GM18511 (cell line): ENCODE data around the gene DNAJB2.
"Not testable (repeated sequence)": the region's sequence is repeated elsewhere in the genome, so short reads cannot be mapped to it uniquely, and the experiment has no call there.

ENCODE experiments used
- ATAC-seq: cut with Tn5 transposase; IDR thresholded peaks from one replicate; pipeline ENCODE4 v1.9.1; 2021; ENCODE audit warnings: mild to moderate bottlenecking, moderate library complexity; ENCODE audit not compliant: unreplicated experiment

Gene DNAJB2

DNA sequence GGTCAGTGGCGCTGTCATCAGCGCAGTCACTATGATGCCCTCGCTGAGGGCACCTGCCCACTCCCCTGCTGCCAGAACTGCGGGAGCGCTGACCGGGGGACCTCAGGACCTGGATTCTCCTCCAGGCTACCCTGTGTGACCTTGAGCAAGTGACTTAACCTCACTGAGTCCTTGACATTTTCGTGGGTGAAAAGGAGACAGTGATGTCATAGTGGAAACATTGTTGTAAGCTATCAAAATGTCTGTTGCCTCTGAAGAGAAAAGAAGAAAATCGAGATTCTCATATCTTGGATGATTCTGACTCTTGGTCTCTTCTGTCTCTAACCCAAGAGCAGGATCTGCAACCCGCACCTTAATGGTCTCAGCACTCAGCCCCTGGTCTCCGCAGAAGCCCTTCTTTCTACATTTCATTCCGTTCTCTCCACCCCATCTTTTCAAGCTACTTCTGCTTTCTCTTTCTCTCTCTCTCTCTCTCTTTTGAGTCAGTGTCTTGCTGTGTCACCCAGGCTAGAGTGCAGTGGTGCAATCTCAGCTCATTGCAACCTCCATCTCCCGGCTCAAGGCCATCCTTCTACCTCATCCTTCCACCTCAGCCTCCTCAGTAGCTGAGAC is 24.5 kb upstream of the DNAJB2 start:
- peak; percentile 36 for ATAC-seq

DNA sequence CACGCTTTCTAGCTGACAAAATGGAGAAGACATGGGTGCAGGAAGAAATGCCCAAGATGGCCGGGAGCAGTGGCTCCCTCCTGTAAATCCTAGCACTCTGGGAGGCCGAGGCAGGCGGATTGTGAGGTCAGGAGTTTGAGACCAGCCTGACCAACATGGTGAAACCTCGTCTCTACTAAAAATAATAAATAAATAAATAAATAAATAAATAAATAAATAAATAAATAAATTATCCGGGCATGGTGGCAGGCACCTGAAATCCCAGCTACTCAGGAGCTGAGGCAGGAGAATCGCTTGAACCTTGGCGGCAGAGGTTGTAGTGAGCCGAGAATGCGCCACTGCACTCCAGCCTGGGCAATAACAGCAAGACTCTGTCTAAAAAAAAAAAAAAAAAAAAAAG is 20.2 kb upstream of the DNAJB2 start:
- not testable (repeated sequence) for ATAC-seq

DNA sequence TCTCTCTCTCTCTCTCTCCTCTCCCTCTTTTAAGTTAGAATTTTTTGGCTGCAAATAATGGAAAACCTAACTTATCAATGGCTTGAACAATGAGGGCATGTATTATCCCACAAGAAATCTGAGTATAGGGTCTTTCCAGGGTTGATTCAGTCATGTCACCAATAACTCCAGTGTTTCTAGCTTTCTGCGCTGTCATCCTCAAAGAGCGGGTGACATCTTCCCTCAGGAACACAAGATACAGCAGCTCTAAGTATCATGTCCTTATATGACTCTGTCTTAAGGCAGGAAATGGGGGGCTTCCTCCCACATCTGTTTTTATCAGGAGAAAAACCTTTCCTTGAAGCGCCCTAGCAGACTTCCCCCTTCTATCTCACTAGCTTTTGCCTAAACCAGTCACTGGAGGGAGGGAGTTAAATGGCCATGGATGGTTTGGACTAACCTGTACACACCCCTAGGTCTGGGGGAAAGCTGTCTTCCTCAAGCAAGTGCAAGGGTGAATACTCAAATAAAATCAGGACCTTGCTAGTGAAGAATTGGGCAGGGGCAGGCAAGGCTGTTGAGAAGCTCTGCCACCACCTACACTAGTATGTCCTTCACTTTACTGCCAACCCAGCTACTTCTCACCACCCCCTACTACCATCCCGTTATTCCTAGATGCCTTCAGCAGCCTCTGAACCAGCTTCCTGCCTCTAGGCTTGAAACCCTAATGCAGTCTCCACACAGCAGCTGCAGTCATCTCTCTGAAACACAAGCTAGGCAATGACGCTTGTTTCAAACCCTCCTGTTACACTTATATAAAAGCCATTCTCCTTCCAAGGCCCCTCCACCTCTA is 17.9 kb upstream of the DNAJB2 start:
- ATAC-seq: no peak

DNA sequence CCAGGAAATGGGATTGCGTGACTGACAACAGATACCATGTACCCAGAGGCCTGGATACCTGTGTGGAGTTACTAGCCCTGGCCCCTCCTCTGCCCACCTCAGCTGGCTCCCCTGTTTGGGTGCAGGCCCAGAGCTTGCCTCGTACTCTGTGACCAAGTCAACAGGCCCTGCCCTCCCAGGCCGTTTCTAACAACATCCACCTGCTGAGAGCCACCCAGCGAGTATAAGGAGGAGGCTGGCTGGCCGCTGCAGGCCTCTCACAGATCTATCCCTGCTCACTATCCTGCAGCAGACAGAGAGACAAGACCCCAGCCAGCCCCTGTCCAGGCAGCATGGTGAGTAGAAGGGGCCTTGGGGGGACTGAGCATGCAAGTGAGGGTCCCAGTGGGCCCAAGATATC is 12.9 kb upstream of the DNAJB2 start:
- no peak for ATAC-seq

DNA sequence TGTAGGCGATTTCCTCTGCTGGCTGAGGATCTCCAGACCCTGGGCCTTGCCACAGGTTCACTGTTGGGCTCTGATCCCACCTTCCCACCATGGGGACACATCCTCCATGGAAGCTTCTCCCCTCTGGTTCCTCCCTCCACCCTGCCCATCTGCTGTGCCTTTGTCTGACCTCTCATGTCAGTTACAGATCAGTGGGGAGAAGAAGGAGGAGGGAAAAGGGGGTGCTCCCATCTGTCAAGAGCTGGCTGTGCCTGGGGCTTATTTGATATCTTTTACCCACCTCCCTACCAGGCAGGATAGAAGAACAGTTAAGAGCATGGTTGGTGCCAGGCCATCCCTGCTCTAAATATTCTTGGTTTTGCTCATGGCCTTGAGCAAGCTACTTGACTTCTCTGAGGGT is 12.3 kb upstream of the DNAJB2 start:
- no peak for ATAC-seq

DNA sequence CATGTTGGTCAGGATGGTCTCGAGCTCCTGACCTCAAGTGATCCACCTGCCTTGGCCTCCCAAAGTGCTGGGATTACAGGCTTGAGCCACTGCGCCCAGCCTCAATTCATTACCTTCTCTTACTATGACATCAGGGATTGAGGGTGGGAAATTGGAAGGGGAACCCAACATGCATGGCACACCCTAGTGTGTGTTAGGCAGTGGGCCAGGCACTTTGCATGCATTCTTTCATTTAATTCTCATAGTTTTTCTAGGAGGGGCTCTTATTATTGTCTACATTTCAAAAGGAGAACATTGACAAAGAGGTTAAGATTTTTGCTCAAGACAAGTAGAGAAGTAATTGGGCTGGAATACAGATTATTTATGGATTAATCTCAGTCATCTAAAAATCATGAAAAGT is 10.9 kb upstream of the DNAJB2 start:
- no peak for ATAC-seq

DNA sequence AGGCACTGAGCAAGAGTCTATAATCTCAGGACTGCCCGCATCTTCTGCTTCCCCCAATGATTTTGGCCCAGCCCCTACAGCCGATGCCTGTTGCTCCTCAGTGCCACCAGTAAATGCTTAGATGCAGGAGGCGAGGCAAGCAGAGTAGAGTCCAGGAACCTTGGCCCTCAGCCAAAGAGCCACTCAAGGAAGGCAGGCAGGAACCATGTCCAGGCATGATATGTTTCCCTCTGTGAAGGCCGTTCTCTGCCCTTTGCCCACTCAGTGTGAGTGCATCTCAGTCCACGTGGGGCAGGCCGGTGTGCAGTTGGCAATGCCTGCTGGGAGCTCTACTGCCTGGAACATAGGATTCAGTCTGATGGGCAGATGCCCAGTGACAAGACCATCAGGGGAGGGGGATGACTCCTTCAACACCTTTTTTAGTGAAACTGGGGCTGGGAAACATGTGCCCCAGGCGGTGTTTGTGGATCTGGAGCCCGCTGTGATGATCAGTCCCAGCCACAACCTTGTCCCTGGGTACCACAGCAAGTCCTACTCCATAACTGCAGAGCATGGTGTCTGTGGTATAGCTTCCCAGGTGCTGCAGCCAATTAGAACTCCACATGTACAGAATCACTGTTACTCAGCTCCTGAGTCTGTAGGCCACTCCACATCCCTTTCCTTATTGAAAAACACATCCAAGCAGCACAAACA is 9.7 kb upstream of the DNAJB2 start:
- ATAC-seq: no peak

DNA sequence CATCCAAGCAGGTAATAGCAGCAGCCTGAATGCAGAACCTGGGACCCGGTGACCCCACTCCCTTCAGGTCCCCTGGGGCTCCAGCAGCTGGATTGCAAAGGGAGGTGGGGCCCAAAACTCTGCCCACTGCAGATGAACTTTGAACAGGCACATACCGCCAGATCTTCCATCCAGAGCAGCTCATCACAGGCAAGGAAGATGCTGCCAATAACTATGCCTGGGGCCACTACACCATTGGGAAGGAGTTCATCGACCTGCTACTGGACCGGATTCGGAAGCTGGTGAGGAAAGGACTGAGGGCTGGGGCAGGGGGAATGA is 9.2 kb upstream of the DNAJB2 start:
- ATAC-seq: no peak

DNA sequence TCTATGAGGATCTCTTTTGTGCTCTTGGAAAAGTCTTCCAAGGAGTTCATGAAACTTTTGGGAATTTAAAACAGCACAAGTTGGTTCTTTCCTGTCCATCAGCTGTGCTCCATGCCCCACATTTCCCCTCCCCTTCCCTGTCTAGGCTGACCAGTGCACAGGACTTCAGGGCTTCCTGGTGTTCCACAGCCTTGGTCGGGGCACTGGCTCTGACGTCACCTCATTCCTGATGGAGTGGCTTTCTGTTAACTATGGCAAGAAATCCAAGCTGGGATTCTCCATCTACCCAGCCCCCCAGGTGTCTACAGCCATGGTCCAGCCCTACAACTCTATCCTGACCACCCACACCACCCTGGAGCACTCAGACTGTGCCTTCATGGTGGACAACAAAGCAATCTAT is 8.1 kb upstream of the DNAJB2 start:
- ATAC-seq: no peak

DNA sequence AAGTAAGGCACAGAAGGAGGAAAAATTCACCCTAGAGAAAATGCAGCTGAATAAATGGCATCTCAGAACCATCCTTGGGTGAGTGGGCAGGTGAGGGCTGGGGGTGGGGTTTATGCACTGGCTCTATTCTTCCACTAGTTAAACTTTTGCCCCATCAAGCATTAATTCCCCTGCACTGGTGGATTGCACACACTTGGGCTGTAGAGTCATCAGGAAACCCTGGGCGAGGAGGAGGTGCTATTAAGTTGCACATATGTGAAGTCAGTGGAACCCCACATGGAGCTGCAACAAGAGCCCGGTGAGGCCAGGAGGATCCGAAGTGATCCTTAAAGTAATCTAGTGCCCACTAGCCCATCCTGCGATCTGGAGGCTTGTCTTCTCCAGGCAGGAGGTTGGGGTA is 6.8 kb upstream of the DNAJB2 start:
- no peak for ATAC-seq

DNA sequence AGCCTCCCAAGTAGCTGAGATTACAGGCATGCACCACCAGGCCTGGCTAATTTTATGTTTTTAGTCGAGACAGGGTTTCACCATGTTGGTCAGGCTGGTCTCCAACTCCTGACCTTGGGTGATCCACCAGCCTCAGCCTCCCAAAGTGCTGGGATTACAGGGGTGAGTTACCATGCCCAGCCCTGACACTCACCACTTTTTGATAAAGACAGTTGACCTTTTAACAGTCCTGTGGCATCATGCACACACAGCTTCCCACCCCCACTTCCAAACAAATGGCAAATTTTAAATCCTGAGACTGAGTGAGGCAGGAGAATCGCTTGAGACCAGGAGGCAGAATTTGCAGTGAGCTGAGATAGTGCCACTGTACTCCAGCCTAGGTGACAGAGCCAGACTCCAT is 6.2 kb upstream of the DNAJB2 start:
- ATAC-seq: no peak

DNA sequence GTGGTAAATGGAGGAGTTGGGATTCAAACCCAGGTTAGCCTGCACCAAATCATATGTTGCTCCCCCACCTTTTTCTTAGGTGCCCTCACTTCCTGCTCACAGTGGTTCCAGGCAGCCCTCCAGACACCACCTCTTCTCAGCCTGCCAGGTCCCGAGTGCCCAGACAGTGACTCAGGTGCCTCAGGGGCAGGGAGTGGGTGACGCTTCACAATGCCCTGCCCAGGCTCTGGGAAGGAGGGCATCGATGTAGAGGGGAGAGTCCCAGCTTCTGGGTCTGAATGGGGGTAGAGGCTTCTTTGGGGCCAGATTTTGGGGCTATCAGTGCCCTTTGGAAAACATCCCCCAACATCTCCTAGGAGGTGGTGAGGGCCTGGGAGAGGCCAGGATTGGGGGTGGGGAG is 5.2 kb upstream of the DNAJB2 start:
- no peak for ATAC-seq

DNA sequence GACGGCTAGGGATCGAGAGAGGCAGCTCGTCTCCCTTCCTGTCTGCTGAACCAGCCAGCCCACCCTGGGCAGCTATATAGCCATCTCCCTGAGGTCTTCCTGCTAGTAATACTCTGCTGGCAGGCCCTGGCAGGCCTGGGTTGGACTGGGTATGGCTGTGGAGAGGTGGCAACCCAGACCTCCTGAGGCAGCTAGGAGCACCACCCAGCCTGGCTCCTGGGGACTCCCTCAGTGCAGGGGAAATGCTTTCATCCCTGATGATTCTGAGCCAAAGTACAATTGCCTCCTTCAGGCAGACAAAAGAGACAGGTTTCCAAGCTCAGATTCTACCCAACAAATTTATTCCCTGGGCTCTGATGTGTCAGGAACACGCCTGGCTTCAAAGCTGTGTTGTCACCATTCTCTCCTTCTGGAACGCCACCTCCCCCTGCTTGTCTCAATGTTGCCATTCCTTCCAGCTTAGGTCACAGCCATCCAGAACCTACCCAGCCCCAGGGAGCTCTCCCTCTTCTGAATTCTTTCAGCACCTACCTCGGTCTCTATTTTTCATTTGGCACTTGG is 4.7 kb upstream of the DNAJB2 start:
- ATAC-seq: no peak

DNA sequence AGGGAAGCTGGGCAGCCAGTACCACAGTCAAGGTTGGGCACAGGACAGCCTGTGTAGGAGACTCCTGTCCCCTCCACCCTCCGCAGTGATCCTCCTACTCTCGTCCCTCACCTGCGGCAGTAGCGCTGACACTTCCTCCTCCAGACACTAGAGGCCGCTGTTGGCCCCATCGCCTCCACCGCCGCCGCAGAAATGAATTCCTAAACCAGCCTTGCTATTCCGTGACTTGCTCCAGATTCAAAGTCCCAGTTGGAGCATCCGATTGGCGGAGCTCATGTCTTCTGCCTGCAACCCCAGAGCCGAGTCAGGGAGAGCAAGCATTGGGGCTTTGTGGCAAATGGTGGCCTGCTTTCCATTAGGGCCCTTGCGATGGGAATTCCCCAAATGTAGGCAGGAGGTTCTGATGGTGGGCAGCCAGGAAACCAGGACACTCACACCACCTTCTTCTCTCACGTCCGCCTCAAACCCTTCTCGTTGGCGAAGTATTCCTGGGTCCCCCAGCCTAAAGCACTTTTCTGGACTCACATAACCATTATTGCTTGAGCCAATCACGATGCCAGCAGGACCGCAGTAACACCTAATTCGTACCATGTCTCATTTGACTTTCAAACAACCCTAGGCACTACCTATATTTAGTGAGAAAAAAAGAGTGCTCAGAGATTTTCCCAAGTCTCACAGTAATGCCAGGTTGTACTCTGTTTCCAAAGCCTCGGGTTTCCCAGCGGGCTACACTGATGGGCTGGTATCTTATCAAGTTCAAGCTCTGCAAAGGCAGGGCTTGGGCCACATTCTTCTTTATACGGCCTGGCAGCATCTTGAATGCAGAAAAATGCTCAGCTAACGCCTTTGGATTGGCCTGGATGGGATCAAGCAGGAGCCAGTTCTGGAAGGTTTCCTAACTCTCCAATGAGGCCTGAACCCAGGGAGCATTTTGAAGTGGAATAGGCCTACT is 1.2 kb upstream of the DNAJB2 start:
- no peak for ATAC-seq

DNA sequence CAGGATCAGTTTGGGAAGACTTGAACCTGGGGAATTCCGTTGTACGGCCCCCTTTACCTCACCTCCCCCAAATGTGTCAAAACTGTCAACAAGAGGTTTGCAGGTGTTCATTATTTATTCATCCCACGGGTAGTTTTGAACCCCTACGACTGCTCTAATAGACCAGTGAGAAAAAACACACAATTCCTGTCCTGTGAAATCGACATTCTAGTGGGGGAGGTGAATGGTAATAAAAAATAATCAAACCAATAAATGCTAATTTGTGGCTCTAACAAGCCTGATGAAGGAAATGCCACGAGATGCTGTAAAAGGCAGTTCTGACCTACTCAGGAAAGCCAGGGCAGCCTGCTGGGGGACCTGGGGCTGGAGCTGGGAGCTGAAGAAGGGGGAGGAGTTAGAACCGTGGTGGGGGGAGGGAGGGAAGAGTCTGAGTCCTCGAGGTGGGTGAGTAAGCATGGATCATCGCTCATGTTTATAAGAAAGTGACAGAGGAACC is 463 bp upstream of the DNAJB2 start:
- ATAC-seq: no peak

DNA sequence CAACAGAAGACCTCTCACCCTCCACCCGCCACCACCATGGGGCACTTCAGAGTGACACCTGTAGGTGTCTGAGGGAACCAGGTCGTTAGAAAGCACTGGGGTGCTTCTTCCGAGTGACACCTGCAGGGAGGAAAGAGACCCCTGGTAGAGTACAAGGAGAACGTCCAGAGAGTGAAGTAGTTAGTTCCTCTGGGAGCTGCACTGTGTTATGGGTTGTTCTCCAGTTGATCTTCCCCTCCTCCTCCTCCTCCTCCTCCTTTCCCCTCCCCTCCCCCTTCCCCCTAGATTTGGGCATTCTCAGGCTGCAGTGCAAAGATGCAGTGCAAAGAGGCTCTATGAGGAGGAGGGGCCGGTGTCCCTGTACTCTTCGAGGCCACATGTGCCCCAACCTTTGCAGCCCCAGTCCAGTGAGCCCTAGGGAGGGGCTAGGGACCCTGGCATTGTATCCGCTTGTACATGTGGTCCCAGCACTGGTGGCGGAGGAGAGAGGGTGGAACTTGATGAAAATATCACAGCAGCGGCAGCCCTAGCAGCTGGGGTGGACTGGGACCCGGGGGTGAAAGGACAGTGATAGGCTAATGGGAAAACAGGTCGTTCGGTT is 850 bp downstream of the DNAJB2 start:
- no peak for ATAC-seq

DNA sequence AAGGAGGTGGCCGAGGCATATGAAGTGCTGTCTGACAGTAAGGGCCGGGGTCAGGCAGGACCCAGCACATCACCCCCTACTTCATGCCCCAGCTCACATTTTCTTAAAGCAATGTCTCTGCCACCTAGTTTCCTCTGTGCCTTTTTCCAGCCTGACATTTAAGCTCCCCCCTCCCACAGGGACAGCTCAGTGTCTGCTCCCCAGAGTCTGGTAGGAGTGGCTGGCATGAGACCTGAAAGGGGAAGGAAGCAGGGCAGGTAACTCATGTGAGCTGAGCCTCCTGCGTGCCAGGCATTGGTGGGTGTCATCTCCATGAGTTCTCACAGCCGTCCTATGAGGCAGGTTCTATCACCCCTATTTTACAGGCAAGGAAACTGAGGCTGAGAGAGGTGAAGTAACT is 1.5 kb downstream of the DNAJB2 start:
- no peak for ATAC-seq

DNA sequence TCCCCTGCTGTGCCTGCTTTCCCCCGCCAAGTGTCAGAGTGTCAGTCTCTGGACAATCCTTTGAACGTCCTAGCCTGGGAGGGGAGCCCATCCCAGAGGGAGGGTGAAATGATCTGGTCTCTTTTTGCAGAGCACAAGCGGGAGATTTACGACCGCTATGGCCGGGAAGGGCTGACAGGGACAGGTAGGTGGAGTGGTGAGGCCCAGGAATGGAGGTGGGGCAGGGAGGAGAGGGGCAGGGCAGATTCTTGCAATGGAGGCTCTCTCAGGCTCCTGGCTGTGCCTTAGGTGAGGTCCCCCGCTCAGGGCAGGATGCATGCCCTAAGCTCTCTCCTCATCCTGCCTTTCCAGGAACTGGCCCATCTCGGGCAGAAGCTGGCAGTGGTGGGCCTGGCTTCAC is 2.4 kb downstream of the DNAJB2 start:
- ATAC-seq: no peak

DNA sequence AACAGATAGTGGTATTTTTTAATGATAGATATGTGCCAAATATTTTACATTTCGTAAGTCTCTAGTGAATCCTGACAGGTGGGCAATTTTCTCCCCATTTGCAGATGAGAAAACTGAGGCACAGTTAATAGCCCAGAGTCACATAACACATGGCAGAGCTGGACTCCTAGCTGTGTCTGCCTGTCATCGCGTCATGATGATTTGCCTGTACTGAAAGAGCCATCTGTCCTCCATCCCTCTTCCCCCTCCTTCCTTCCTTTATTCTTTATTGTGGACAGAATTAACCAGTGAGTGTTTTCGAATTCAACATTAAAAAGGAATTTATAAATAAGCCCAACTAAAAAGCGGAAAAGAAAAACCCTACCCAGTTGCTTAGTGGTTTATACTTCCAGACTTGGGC is 3.2 kb downstream of the DNAJB2 start:
- no peak for ATAC-seq

DNA sequence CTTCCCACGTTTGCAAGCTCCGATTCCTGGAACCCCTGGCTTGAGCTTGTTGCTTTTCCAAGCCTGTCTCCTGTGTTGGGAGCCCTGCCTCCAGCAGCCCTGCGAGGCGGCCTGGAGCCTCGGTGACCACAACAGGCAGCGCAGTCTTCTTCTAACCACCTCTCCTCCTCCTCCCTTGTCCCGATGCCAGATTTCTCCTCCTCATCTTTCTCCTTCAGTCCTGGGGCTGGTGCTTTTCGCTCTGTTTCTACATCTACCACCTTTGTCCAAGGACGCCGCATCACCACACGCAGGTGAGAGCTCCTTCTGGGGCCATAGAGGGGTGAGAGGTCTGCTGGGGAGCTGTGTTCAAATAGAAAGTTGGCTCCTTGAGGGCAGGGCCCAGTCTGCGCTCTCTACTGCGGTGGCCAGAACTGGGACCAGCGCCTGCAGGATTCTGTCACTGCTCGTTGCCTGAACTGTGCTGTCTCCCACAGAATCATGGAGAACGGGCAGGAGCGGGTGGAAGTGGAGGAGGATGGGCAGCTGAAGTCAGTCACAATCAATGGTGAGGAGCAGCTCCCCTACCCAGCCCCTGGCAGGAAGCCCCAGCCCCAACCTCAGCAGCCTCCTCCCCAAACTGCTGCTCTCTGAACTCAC is 3.9 kb downstream of the DNAJB2 start:
- no peak for ATAC-seq
